MCF 10A (cell line): ENCODE results near the gene SIVA1. TPM values are rescaled to one million over a fixed set of nuclear protein-coding genes. Genes with fewer than 3 reads are reported as not detected.

Experiments
- BruUV-seq: library from RNA; stranded (reverse); fragments of 400-500 nt; replicated peaks from 2 replicates; lab custom pipeline; 2021; lab: Mats Ljungman, UMichigan
- CTCF ChIA-PET: fragments of 300-600 bp; sonication (Branson Sonifier 250); formaldehyde crosslinking; extraction: SDS; loops from one replicate; lab custom pipeline; 2021; ENCODE audit warnings: antibody characterized with exemption, inconsistent platforms; lab: Yijun Ruan, JAX
- POLR2A ChIA-PET: fragments of 300-600, 350-650 bp; sonication (Branson Sonifier 250); formaldehyde crosslinking; extraction: SDS; loops from one replicate; lab custom pipeline; 2020; ENCODE audit warnings: antibody characterized with exemption, inconsistent platforms; lab: Yijun Ruan, JAX
- DNase-seq: peaks from one replicate; pipeline ENCODE4 v3.0.0-alpha.2; 2018; ENCODE audit not compliant: unreplicated experiment
- H3K27ac Mint-ChIP-seq: one replicate; pipeline ENCODE4 v1.8.0; 2022; ENCODE audit warnings: mild to moderate bottlenecking, low read depth, mixed read lengths; ENCODE audit not compliant: unreplicated experiment
- H3K27me3 Mint-ChIP-seq: one replicate; pipeline ENCODE4 v1.8.0; 2022; ENCODE audit warnings: mixed read lengths; ENCODE audit not compliant: insufficient read depth, unreplicated experiment
- H3K36me3 Mint-ChIP-seq: one replicate; pipeline ENCODE4 v1.8.0; 2022; ENCODE audit warnings: mild to moderate bottlenecking, moderate library complexity, mixed read lengths; ENCODE audit not compliant: insufficient read depth, unreplicated experiment
- H3K4me1 Mint-ChIP-seq: one replicate; pipeline ENCODE4 v1.8.0; 2022; ENCODE audit warnings: mixed read lengths; ENCODE audit not compliant: insufficient read depth, unreplicated experiment
- H3K4me3 Mint-ChIP-seq: one replicate; pipeline ENCODE4 v1.8.0; 2022; ENCODE audit warnings: mild to moderate bottlenecking, moderate library complexity, mixed read lengths; ENCODE audit not compliant: unreplicated experiment
- H3K9me3 Mint-ChIP-seq: one replicate; pipeline ENCODE4 v1.8.0; 2022; ENCODE audit warnings: mixed read lengths; ENCODE audit not compliant: unreplicated experiment
- CTCF ChIP-seq: fragments of 200-600 bp; IDR thresholded peaks from one replicate; pipeline ENCODE4 v1.8.0; 2022; ENCODE audit warnings: antibody characterized with exemption, mild to moderate bottlenecking; ENCODE audit not compliant: unreplicated experiment
- intact Hi-C: fragments of 100-400 bp; cut with micrococcal nuclease; formaldehyde crosslinking; loops from 2 replicates; pipeline ENCODE4 v1.14.1; 2022
- total RNA-seq: library from RNA; stranded (reverse); gene quantifications from 2 replicates; pipeline ENCODE4 v1.2.3, GENCODE V29; 2022

SIVA1 gene
- total RNA-seq, 1 experiment from 2014 or later, result 63.3 TPM

- ChIA-PET CTCF (no interaction called here), POLR2A (no interaction called here)
- H3K27ac Mint-ChIP-seq, result no peak overlapping the region
- H3K4me3 Mint-ChIP-seq, result no peak overlapping the region
- no peaks in the 10 kb centered on the region for H3K4me1 Mint-ChIP-seq
- no peaks in the 10 kb centered on the region for H3K27me3 Mint-ChIP-seq
- intact Hi-C loops, result no loop called here
- no peak for TF ChIP-seq CTCF
- no peak for DNase-seq
- BruUV-seq, result no TSS peak
- peaks cover 25% of the 10 kb centered on the region for H3K36me3 Mint-ChIP-seq
- no peaks in the 10 kb centered on the region for H3K9me3 Mint-ChIP-seq
Measured at GRCh38 chr14:104718871-104719270, 34.1 kb upstream of the SIVA1 start.

DNA sequence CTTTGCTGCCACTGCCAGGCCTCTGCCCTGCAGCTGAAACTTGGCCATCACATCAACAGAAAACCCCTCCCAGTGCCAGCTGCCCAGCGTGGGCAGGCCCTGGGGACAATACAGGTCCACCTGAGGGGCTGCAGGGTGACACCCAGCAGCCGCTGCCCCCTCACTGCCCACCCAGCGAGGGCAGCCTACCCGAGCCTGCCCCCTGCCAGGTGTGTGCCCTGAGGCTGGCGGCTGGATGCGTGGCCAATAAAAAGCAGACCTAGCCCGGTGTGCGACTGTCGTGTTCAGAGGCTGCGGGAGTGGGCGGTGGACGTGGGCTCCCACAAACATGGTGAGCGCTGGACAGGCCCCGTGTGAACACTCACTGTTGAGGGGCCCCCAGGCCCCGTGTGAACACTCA is 33.6 kb upstream of the SIVA1 start:
- DNase-seq, result no peak
- POLR2A ChIA-PET, result no interaction called here
- no TSS peak for BruUV-seq
- no peaks in the 10 kb centered on the region for H3K27me3 Mint-ChIP-seq
- H3K4me3 Mint-ChIP-seq, result no peak overlapping the region
- no peak for TF ChIP-seq CTCF
- intact Hi-C loops, result no loop called here
- no peak overlapping the region for H3K27ac Mint-ChIP-seq
- no peaks in the 10 kb centered on the region for H3K4me1 Mint-ChIP-seq
- CTCF ChIA-PET, result no interaction called here
- no peaks in the 10 kb centered on the region for H3K9me3 Mint-ChIP-seq
- H3K36me3 Mint-ChIP-seq, result peaks cover 21% of the 10 kb centered on the region

GRCh38 chr14:104721505-104722431 is 31.2 kb upstream of the SIVA1 start:
- Mint-ChIP-seq H3K9me3 (no peaks in the 10 kb centered on the region), H3K4me3 (no peak overlapping the region), H3K27ac (no peak overlapping the region), H3K4me1 (no peaks in the 10 kb centered on the region), H3K27me3 (no peaks in the 10 kb centered on the region), H3K36me3 (peaks cover 10% of the 10 kb centered on the region)
- ChIA-PET POLR2A (interaction anchor here (0.7 to 6.2 kb wide), 4 partner anchors 15 to 125 kb away, joined by 4 to 35 read pairs (median 7); partner anchors contain the start of gene SIVA1), CTCF (interaction anchor here (0.7 to 5.9 kb wide), 9 partner anchors 10 to 680 kb away, joined by 3 to 85 read pairs (median 7); partner anchors contain the start of gene SIVA1)
- no peak for TF ChIP-seq CTCF
- no peak for DNase-seq
- no TSS peak for BruUV-seq
- intact Hi-C loops, result no loop called here

- TF ChIP-seq CTCF, result no peak
- no peaks in the 10 kb centered on the region for H3K27me3 Mint-ChIP-seq
- H3K27ac Mint-ChIP-seq, result no peak overlapping the region
- ChIA-PET POLR2A (interaction anchor here (0.6 to 6.2 kb wide), 6 partner anchors 13 to 1760 kb away, joined by 3 to 35 read pairs (median 4); partner anchors contain the start of gene SIVA1), CTCF (interaction anchor here (0.5 to 5.9 kb wide), 16 partner anchors 9 to 691 kb away, joined by 3 to 85 read pairs (median 4); partner anchors contain the start of gene SIVA1)
- no peaks in the 10 kb centered on the region for H3K9me3 Mint-ChIP-seq
- H3K36me3 Mint-ChIP-seq, result peaks cover 14% of the 10 kb centered on the region
- H3K4me1 Mint-ChIP-seq, result no peaks in the 10 kb centered on the region
- no TSS peak for BruUV-seq
- no peak for DNase-seq
- H3K4me3 Mint-ChIP-seq, result no peak overlapping the region
- intact Hi-C loops, result loop anchor here (1.0 kb wide), 1 partner anchor 26 kb away; no protein-coding TSS in a partner anchor
Measured at GRCh38 chr14:104722938-104723650, 29.9 kb upstream of the SIVA1 start.
